ENCODE results near the gene NDFIP2.

NDFIP2 gene

GRCh38 chr13:79508224-79508961 lies 27.4 kb downstream of the NDFIP2 start:
- H3K4me1 ChIP-seq = peaks cover 13% of the 10 kb centered on the region
- no peak overlapping the region for H3K4me3 ChIP-seq
- H3K27me3 ChIP-seq = no peaks in the 10 kb centered on the region
- no peaks in the 10 kb centered on the region for H4K20me1 ChIP-seq
- H3K36me3 ChIP-seq = no peaks in the 10 kb centered on the region
- no peak for TF ChIP-seq Cebpa-rat (IDR thresholded peaks at IDR 0.05)
- no peak overlapping the region for H3K4me2 ChIP-seq
- no peak overlapping the region for H3K9ac ChIP-seq
- no peak overlapping the region for H3K27ac ChIP-seq
- H3K9me3 ChIP-seq = no peaks in the 10 kb centered on the region

- no peaks in the 10 kb centered on the region for H4K20me1 ChIP-seq
- no peak for TF ChIP-seq Cebpa-rat (IDR thresholded peaks at IDR 0.05)
- no peak overlapping the region for H3K27ac ChIP-seq
- no peaks in the 10 kb centered on the region for H3K36me3 ChIP-seq
- H3K4me3 ChIP-seq = no peak overlapping the region
- H3K9me3 ChIP-seq = no peaks in the 10 kb centered on the region
- no peak overlapping the region for H3K9ac ChIP-seq
- no peaks in the 10 kb centered on the region for H3K27me3 ChIP-seq
- H3K4me1 ChIP-seq = peaks cover 13% of the 10 kb centered on the region
- peak overlapping the region; percentile 46 for H3K4me2 ChIP-seq
Measured at GRCh38 chr13:79511611-79512010, 30.7 kb downstream of the NDFIP2 start.

- H3K9me3 ChIP-seq = no peaks in the 10 kb centered on the region
- no peaks in the 10 kb centered on the region for H4K20me1 ChIP-seq
- H3K27me3 ChIP-seq = no peaks in the 10 kb centered on the region
- no peak overlapping the region for H3K9ac ChIP-seq
- H3K36me3 ChIP-seq = no peaks in the 10 kb centered on the region
- TF ChIP-seq Cebpa-rat (IDR thresholded peaks at IDR 0.05) = no peak
- H3K4me3 ChIP-seq = no peak overlapping the region
- peaks cover 13% of the 10 kb centered on the region for H3K4me1 ChIP-seq
- H3K4me2 ChIP-seq = no peak overlapping the region
- no peak overlapping the region for H3K27ac ChIP-seq
Measured at GRCh38 chr13:79512950-79513349, 32.0 kb downstream of the NDFIP2 start.

DNA sequence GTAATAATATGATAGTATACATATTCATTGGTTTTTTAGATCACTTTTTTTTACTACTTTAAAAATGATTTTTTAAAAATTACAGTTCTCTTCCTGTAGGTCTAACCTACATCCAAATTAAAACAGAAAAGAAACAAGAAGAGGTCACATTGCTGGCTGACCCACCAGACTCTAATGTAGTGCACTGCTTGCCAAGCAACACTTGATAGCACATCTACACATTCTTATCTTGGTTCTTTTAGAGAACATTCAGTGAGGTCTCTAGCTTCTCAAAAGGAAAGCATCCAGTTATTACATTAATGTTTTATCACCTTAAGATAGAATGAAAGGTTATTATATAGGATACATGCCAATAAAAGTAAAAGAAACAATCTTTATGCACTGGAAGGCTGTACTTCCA lies 35.6 kb downstream of the NDFIP2 start:
- no peak for TF ChIP-seq Cebpa-rat (IDR thresholded peaks at IDR 0.05)
- Histone ChIP-seq H3K9me3 (no peaks in the 10 kb centered on the region), H4K20me1 (no peaks in the 10 kb centered on the region), H3K4me2 (no peak overlapping the region), H3K4me1 (peaks cover 9% of the 10 kb centered on the region), H3K36me3 (no peaks in the 10 kb centered on the region), H3K27me3 (no peaks in the 10 kb centered on the region), H3K9ac (no peak overlapping the region), H3K27ac (no peak overlapping the region), H3K4me3 (no peak overlapping the region)

- Histone ChIP-seq H3K36me3 (no peaks in the 10 kb centered on the region), H4K20me1 (no peaks in the 10 kb centered on the region), H3K27ac (no peak overlapping the region), H3K4me3 (no peak overlapping the region), H3K4me2 (no peak overlapping the region), H3K9me3 (no peaks in the 10 kb centered on the region), H3K27me3 (no peaks in the 10 kb centered on the region), H3K4me1 (peaks cover 19% of the 10 kb centered on the region), H3K9ac (no peak overlapping the region)
- TF ChIP-seq Cebpa-rat (IDR thresholded peaks at IDR 0.05) = no peak
Measured at GRCh38 chr13:79519255-79519654, 38.3 kb downstream of the NDFIP2 start.

DNA sequence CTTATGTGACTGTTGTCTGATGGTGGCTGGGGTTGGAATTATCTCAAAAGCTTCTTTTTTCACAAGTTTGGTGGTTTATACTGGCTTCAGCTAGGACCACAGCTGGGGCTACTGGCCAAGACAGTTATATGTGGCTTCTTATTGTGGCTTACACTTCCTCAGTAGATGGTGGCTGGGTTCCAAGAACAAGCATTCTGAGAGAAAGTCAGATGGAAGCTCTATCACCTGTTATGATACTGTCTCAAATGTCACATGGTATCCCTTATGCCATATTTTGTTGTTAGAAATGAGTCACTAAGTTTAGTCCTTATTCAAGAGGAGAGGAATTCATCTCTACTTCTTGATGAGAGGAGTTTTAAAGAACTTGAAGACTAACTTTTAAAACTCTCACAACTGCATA lies 41.6 kb downstream of the NDFIP2 start:
- peaks cover 25% of the 10 kb centered on the region for H3K4me1 ChIP-seq
- no peaks in the 10 kb centered on the region for H3K27me3 ChIP-seq
- H3K4me2 ChIP-seq = peak overlapping the region; percentile 57
- H3K9me3 ChIP-seq = no peaks in the 10 kb centered on the region
- TF ChIP-seq Cebpa-rat (IDR thresholded peaks at IDR 0.05) = no peak
- no peaks in the 10 kb centered on the region for H4K20me1 ChIP-seq
- H3K27ac ChIP-seq = peak overlapping the region; percentile 38
- no peaks in the 10 kb centered on the region for H3K36me3 ChIP-seq
- H3K9ac ChIP-seq = no peak overlapping the region
- no peak overlapping the region for H3K4me3 ChIP-seq

DNA sequence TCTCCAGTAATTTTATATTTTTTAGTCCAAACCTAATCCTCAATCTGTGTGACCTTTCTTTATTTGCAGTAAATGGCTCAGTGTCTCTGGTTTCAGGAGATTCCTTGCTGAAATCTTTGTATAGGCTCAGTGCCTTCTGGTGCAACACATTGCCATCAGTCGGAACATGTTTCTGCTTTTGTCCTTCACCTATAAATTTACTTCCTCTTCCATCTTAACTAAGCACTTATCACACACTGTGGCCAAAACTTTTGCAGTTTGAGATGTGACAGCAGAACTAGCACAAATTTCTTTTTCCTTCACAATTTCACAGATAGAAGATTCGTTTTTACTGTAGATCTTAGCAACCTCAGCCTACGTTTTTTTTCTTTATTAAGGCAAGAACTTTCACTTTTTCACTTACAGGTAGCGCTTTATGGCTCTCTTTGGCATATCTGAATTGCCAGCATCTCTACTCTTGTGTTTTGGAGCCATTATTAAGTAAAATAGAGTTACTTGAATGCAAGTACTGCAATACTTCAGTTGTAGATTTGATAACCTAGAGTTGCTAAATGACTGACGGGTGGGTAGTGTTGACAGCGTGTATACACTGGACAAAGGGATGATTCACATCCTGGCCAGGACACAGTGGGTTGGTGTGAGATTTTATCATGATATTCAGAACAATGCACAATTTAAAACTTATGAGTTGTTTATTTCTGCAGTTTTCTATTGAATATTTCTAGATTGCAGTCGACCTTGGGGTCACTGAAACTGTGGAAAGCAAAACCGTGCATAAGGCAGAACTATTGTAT lies 44.3 kb downstream of the NDFIP2 start:
- H3K4me1 ChIP-seq = peaks cover 25% of the 10 kb centered on the region
- no peaks in the 10 kb centered on the region for H3K27me3 ChIP-seq
- no peaks in the 10 kb centered on the region for H4K20me1 ChIP-seq
- H3K9me3 ChIP-seq = no peaks in the 10 kb centered on the region
- H3K4me2 ChIP-seq = no peak overlapping the region
- H3K9ac ChIP-seq = no peak overlapping the region
- TF ChIP-seq Cebpa-rat (IDR thresholded peaks at IDR 0.05) = no peak
- no peaks in the 10 kb centered on the region for H3K36me3 ChIP-seq
- H3K4me3 ChIP-seq = no peak overlapping the region
- H3K27ac ChIP-seq = no peak overlapping the region

- Histone ChIP-seq H3K36me3 (no peaks in the 10 kb centered on the region), H3K9me3 (no peaks in the 10 kb centered on the region), H3K9ac (no peak overlapping the region), H3K27me3 (no peaks in the 10 kb centered on the region), H3K4me1 (peaks cover 14% of the 10 kb centered on the region), H3K4me3 (no peak overlapping the region), H3K27ac (no peak overlapping the region), H4K20me1 (no peaks in the 10 kb centered on the region), H3K4me2 (no peak overlapping the region)
- no peak for TF ChIP-seq Cebpa-rat (IDR thresholded peaks at IDR 0.05)
Measured at GRCh38 chr13:79527698-79528097, 46.7 kb downstream of the NDFIP2 start.

DNA sequence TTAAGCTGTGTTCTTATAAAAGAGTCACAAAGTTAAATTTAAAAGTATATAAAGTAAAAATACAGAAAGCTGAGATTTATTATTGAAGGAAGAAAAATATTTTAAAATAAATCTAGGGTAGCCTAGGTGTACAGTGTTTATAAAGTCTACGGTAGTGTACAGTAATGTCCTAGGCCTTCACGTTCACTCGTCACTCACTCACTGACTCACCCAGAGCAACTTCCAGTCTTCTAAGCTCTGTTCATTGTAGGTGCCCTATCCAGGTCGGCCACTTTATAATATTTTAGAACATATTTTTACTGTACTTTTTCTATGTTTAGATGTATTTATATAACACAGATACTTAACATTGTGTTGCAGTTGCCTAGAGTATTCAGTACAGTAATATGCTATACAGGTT lies 47.4 kb downstream of the NDFIP2 start:
- Histone ChIP-seq H3K27ac (no peak overlapping the region), H3K9me3 (no peaks in the 10 kb centered on the region), H3K9ac (no peak overlapping the region), H3K27me3 (no peaks in the 10 kb centered on the region), H4K20me1 (no peaks in the 10 kb centered on the region), H3K36me3 (no peaks in the 10 kb centered on the region), H3K4me1 (peaks cover 7% of the 10 kb centered on the region; the same call in 1 of the 2 replicates), H3K4me3 (no peak overlapping the region), H3K4me2 (no peak overlapping the region)
- TF ChIP-seq Cebpa-rat (IDR thresholded peaks at IDR 0.05) = no peak

DNA sequence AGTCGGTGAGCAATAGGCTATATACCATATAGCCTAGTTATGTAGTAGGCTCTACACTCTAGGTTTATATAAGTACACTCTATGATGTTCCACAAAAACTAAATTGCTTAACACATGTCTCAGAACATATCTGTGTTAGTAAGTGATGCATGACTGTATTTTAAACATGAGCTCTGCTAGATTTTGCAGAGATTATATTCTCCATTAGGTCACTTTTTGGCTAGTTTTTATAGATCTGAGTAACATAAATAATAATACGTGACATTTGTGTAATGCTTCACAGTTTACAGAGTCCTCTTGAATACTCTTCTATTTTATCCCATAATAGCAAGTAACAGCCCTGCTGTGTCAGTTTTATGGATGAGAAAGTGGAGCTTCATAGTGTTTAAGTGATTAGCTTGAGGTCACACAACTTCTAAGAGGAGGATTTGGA lies 47.8 kb downstream of the NDFIP2 start:
- Histone ChIP-seq H3K4me1 (peaks cover 6% of the 10 kb centered on the region; the same call in 1 of the 2 replicates), H3K27ac (no peak overlapping the region), H3K4me2 (no peak overlapping the region), H3K4me3 (no peak overlapping the region), H3K36me3 (no peaks in the 10 kb centered on the region), H4K20me1 (no peaks in the 10 kb centered on the region), H3K9ac (no peak overlapping the region), H3K27me3 (no peaks in the 10 kb centered on the region), H3K9me3 (no peaks in the 10 kb centered on the region)
- no peak for TF ChIP-seq Cebpa-rat (IDR thresholded peaks at IDR 0.05)
